Measurements from ENCODE around the gene AKAP10.
"Not testable (repeated sequence)": the region's sequence is repeated elsewhere in the genome, so short reads cannot be mapped to it uniquely, and the experiment has no call there.

Gene AKAP10, protein sequence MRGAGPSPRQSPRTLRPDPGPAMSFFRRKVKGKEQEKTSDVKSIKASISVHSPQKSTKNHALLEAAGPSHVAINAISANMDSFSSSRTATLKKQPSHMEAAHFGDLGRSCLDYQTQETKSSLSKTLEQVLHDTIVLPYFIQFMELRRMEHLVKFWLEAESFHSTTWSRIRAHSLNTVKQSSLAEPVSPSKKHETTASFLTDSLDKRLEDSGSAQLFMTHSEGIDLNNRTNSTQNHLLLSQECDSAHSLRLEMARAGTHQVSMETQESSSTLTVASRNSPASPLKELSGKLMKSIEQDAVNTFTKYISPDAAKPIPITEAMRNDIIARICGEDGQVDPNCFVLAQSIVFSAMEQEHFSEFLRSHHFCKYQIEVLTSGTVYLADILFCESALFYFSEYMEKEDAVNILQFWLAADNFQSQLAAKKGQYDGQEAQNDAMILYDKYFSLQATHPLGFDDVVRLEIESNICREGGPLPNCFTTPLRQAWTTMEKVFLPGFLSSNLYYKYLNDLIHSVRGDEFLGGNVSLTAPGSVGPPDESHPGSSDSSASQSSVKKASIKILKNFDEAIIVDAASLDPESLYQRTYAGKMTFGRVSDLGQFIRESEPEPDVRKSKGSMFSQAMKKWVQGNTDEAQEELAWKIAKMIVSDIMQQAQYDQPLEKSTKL

DNA sequence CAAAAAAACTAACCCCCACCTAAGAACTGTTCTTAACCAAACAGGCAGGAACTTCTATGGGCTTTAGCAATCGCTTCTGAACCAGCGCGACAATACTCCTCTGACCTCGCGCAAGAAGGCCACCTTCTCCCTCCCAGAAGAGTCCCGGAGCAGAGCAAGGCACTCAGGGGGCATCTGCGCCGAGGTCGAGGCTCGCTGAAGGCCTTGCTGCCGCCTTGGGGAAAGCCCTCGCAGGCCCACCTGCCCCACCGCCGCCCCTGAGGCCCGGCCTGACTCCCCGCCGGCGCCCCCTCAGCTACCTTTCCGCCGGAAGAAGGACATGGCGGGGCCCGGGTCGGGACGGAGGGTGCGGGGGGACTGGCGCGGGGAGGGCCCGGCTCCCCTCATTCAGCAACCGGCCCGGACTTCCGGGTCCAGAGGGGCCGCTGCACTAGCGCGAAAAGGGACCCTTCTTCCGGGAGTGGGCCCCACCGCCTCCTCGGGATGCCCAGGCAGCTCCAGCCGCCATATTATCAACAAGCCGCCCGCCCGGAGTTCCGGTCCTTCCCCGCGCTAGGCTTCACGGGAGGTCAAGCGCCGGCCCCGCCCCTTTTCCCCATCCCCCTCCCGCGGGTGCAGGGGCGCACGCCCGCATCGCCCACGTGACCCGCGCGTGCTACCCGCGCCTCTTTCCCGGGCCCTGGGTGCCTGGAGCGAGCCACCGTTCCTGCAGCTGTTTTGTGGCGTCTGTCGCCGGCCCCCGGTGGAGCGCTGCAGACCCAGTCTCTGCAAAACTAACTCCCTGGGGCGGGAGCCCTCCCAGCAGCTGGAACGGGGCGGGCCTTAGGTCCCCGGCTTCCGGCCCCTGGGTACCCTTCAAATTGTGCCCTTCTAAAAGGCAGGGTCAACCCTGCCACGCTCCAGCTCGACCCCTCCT is at the start of gene AKAP10:
Gene AKAP10 (minus strand): TSS at position 536 of the 916 bp plus-strand sequence. CDS start 149 bp downstream, at position 387.
- DNase-seq, result peak; percentile 88

- DNase-seq, result peak; percentile 38
These were observed 49.3 kb upstream of the AKAP10 start for GRCh38 chr17:20026960-20027359.

GRCh38 chr17:20022701-20023100 is 45.1 kb upstream of the AKAP10 start:
- no peak for DNase-seq

DNA sequence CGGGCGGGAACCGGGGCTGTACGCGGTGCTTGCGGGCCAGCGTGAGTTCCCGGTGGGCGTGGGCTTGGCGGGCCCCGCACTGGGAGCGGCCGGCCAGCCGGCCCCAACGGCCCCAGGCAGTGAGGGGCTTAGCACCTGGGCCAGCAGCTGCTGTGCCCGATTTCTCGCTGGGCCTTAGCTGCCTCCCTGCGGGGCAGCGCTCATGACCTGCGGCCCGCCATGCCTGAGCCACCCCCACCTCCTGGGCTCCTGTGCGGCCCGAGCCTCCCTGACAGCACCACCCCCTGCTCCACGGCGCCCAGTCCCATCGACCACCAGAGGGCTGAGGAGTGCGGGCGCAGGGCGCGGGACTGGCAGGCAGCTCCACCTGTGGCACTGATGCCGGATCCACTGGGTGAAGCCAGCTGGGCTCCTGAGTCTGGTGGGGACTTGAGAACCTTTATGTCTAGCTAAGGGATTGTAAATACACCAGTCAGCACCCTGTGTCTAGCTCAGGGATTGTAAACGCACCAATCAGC is 38.9 kb upstream of the AKAP10 start:
- not testable (repeated sequence) for DNase-seq

GRCh38 chr17:20012017-20012536 is 34.4 kb upstream of the AKAP10 start:
- no peak for DNase-seq

DNA sequence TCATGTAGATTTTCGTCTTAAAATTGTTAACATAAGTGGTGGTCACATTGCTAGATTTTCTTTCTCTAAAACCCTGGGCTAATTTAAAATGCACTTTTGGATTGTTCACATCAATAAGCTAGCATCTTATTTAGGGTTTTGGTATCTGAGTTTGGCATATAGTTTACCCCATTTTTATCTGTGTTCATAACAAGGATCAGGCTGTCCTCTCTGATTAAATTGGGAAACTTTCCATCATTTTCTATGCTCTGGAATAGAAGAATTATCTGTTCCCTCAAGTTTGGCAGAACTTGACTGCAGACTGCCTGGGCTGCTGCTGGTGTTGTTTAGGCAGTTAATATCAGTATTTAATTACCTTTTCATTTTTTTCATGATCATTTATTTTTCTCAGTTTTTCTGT is 33.3 kb upstream of the AKAP10 start:
- no peak for DNase-seq

DNA sequence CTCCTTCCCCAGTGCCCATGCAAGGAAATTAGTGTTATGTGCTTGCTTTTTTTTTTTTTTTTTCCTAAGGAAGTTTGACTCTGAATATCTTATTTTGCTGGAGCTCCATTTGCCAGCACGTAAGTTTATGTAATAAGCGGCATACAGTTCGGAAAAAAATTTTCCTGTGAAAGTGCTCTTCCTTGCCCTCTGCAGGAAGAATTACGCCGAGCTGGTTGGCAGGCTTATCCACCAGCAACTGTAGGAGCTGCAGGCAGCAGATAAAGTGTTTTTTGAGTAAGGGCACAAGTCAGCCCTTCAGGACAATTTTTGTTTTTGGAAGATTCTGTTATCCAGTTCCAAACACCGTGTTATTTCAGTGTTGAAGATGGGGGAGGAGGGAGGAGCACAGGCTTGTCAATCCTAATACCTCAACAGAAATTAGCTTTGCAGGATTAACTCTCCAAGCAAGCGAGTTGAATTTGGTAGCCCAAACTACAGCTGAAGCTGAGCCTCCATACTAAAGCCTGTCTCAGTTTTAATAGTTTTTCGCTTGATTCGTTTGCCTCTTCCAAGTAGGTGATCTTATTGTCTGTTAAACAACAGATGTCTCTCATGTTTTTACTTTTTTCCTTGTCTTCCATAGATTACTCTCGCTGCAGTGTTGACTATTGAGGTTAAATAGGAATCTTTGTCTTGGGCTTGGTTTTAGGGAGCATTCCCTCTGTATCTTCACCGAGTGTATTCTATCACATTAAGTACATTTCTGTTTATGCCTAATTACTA is 32.7 kb upstream of the AKAP10 start:
- DNase-seq, result peak; percentile 43

DNA sequence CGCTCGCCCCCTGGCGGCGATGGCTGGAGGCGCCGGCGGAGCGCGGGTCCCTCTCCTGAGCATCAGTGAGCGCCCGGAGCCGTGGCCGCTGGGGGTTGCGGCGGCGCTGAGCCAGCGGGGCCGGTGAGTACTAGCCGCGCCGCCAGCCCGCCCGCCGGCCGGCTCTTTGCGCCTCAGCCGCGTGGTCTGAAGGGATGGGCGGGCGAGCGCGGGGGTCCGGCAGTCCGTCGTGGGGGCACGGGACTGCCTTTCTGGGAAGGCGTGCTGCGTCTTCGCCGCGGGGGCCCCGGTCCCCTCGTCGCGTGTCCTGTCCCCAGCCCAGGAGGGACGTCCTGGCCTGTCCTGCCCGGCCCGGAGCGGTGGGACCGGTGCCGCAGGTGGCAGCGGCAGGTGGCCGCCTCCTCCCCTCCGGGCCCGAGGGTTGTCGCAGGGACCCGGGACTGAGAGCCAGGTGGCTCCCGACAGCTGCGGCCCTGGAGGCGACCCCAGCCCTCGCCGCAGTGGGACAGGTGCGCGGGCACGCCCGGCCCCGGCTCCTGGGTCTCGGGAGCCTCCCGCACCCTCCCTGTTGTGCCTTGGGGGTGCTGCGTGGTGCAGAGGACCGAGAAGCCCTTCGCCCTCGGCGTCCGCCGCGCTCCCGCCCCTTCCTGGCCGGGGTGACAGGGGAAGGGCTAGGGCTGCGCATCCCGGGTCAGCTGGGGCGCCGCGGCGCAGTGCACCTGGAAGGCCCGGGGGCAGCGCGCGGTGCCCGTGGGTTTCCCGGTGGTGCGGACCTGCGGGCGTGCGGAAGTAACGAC is 31.9 kb upstream of the AKAP10 start, which contains the start of gene SPECC1:
Gene SPECC1 (plus strand): TSS at position 58 of the 797 bp plus-strand sequence. CDS start 87,293 bp downstream, outside the sequence.
- DNase-seq, result peak; percentile 71

DNA sequence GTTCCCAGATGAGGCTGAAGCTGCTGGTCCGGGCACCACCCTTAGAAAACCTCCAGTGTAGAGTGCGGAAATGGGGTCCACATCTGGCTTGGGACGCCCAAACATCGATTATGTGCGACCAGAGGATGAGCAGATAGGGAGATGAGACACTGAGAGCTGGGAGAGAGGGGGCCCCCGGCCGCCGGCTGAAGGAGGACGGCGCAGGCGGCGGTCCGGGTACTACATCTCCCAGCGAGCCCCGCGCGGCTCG is 31.3 kb upstream of the AKAP10 start:
- no peak for DNase-seq

DNA sequence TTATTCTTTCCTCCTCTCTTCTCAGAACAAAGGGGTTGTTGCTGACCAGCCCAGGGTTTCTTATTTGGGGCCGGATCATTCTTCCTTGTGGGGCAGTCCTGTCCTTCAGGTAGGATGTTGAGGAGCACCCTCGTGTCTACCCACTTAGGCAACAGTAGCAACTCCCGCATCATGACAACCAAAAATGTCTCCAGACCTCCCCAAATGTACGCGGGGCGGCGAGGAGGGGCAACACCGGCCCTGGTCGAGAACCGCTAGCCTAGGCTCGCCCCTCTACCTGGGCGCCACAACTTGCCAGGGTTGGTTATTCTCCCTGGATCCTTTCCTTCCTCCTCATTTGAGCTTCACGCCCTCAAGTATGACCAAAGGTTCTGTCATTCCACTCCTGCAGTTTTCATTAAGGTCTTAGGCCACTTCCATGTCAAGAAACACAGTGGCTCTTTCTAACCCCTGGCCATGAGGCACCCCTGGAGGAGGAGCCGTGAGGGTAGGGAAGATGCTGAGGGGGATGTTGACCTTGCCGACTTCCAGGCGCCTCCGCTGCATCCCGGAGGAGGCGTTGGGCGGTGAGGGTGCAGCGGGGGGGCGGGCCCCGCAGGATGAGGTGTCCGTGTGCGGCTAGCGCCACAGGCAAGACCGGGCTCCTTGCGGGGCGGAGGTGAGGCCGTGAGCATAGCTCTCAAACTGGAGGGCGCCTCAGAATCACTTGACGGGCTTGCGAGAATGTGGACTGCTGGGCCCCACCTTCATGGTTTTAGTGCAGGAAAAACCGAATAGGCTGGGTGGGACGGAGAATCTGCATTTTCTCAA is 30.8 kb upstream of the AKAP10 start:
- DNase-seq, result no peak

- peak; percentile 60 for DNase-seq
These were observed 18.9 kb upstream of the AKAP10 start for GRCh38 chr17:19996502-19996901.

GRCh38 chr17:19996086-19996485 is 18.5 kb upstream of the AKAP10 start:
- DNase-seq, result no peak

- peak; percentile 88 for DNase-seq
These were observed 15.4 kb upstream of the AKAP10 start for GRCh38 chr17:19992803-19993713.

GRCh38 chr17:19991252-19991885 is 13.7 kb upstream of the AKAP10 start:
- DNase-seq, result no peak

DNA sequence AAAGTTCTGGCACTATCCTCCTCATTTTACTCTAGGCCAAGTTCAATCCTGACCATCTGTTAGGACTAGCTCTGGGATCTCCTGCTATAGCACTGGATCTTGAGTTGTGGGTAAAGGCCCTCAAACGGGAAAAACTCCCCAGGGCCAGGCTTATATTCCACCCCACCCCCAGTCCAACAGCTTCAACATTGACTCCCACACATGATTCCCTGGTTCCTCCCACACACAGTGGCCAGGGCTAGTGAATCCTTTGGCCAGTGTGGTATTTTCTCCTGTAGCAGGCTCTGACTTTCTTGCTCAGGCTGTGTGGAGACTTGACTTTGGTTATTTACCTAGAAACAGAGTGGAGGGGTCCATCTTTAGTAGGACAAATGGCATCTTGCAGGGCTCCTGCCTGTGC is 10.3 kb upstream of the AKAP10 start:
- DNase-seq, result no peak

DNA sequence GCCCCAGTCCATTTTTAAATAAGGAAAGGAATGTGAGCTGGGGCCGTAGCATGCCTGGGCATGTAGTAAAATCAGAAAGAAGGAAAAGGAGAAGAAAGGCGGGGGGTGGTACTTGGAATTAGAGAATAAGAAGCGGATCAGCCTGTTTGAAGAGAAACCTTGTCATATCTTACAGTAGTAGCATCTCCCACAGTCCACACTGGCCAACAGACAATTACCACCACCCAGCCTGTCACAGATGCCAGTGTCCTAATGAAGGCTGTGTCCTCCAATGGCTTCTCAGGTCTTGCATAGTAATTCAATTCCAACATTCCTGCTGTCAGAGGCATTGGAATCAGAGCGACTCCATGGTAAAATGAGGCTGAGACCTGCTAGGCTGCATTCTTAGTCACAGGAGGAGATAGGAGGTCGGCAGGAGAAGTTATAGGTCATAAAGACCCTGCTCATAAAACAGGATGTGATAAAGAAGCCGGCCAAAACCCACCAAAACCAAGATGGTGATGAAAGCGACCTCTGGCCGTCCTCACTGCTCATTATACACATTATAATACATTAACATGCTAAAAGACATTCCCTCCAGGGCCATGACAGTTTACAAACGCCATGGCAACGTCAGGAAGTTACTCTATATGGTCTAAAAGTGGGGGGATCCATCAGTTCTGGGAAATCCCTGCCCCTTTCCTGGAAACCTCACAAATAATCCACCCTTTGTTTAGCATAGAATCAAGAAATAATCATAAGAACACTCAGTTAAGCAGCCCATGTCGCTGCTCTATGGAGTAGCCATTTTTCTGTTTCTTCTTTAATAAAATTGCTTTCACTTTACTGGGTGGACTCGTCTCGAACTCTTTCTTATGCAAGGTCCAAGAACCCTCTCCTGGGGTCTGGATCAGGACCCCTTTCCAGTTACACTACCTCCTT is 9.6 kb upstream of the AKAP10 start:
- DNase-seq, result no peak
